Gastroesophageal sphincter (tissue), 4 donors: Measurements from ENCODE around the gene REM1. TPM values are rescaled to one million over a fixed set of nuclear protein-coding genes. Genes with fewer than 3 reads are reported as not detected.

ENCODE experiments used
- ATAC-seq: fragments of 150-250 bp; one replicate; pipeline ENCODE4 v1.9.1; 2016; ENCODE audit warnings: mild to moderate bottlenecking, moderate library complexity
- H3K27ac ChIP-seq, 4 donors: fragments of 200-600 bp; sonication (generic) in 3 of 4; 1 replicate in 3 of 4; 2 replicates in 1 of 4; pipeline ENCODE4 v1.5.1; 2016 to 2019
- H3K27me3 ChIP-seq: fragments of 200-600 bp; sonication (generic); one replicate; pipeline ENCODE4 v1.5.1; 2019
- H3K36me3 ChIP-seq, 2 donors: fragments of 200-600 bp; sonication (generic); one replicate each; pipeline ENCODE4 v1.5.1; 2019; ENCODE audit warnings: control low read depth in 1 of 2
- H3K4me1 ChIP-seq, 3 donors: fragments of 200-600 bp; sonication (generic); 1 replicate in 2 of 3; 2 replicates in 1 of 3; pipeline ENCODE4 v1.5.1; 2016 to 2019; ENCODE audit warnings: control low read depth in 2 of 3
- H3K4me3 ChIP-seq, 2 donors: fragments of 200-600 bp; sonication (generic); one replicate each; pipeline ENCODE4 v1.5.1; 2019; ENCODE audit warnings: mild to moderate bottlenecking in 1 of 2, moderate library complexity in 1 of 2
- H3K9me3 ChIP-seq, 3 donors: fragments of 200-600 bp; sonication (generic); one replicate each; pipeline ENCODE4 v1.5.1; 2017 to 2019; ENCODE audit warnings: control low read depth in 2 of 3
- EP300 ChIP-seq: sonication (generic); formaldehyde crosslinking; IDR thresholded peaks from one replicate; pipeline ENCODE4 v1.6.1; 2017; ENCODE audit warnings: antibody characterized with exemption, mild to moderate bottlenecking
- POLR2A ChIP-seq, 2 donors: fragments of 450-650 bp; IDR thresholded peaks; one replicate each; pipeline ENCODE4 v1.6.1; 2017; ENCODE audit warnings: antibody characterized with exemption in 2 of 2, mild to moderate bottlenecking in 2 of 2, moderate library complexity in 1 of 2
- POLR2AphosphoS5 ChIP-seq: sonication (generic); formaldehyde crosslinking; IDR thresholded peaks from one replicate; pipeline ENCODE4 v1.6.1; 2017; ENCODE audit warnings: antibody characterized with exemption
- WGBS, 2 donors: methylation state at CpG; one replicate each; pipeline ENCODE4 v1.1.5; 2018; ENCODE audit warnings: low coverage in 1 of 2; 5-methylcytosine and 5-hydroxymethylcytosine counted together
- total RNA-seq, 4 donors: library from RNA; depleted of rRNA; stranded (reverse); fragments of >200 nt; gene quantifications; one replicate each; pipeline ENCODE4 v1.1.0, GENCODE V29; 2016
- TF ChIP-seq, protein P1 (sequence below), 4 experiments: fragments of 200-600 bp in 2 of 4; fragments of 450-650 bp in 2 of 4; sonication (generic) in 1 of 4; IDR thresholded peaks; one replicate each; pipeline ENCODE4 v1.5.1; 2017 to 2019; ENCODE audit warnings: antibody characterized with exemption in 4 of 4, mild to moderate bottlenecking in 2 of 4, moderate library complexity in 2 of 4

Gene REM1
- total RNA-seq, 4 donors from 2014 or later: 3.2 to 7.1 (median 5.4) TPM

DNA sequence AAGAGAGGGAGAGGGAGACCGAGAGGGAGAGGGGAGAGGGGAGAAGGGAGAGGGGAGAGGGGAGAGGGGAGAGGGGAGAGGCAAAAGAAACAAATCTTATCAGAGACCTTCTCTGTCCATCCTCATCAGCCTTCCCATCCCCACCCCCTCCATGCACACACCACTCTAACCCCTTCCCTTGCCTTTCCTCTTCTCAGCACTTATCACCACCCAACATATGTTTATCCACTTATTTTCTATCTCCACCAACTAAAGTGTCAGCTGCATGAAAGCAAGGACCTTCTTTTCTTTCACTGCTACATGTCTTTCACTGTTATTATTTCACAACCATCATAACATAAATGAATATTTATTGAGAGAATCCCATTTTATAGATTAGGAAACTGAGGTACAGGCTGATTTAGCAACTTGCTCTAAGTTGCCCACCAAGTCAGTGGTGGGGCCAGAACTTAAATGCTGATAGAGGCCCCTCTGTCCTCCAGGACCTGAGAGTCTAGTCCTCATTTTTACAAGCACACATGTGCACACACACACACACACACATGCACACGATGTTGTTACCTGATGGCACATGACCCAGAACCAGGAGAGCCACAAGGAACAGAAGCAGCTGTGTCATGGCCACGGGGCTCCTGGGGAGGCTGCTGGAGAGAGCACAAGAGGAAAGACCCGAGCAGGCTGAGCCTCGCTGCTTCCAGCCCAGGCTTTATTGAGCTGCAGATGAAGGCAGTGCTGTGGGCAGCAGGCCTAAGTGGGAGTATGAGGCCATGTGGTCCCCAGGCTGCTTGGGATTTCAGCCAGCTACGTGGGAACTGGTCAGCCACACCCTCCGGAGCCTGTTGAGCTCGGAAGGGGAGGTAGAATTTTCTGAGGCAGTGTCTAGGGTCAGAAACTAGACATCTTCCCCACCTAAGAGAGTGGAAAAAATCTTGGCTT, 2.4 kb upstream of the REM1 start:
- no peaks in the 10 kb centered on the region for H3K9me3 ChIP-seq
- H3K4me3 ChIP-seq: no peak overlapping the region
- no peak overlapping the region for H3K27ac ChIP-seq
- WGBS, 2 donors: 40% methylated on average over 4 of the region's 8 CpGs; no CpG with 5 or more reads in 1 of the 2 donors
- peaks cover 10% of the 10 kb centered on the region for H3K27me3 ChIP-seq
- H3K36me3 ChIP-seq: no peaks in the 10 kb centered on the region
- no peak for ATAC-seq
- TF ChIP-seq EP300 (no peak), POLR2A (IDR thresholded peaks at IDR 0.05) (no peak), POLR2AphosphoS5 (no peak)
- TF ChIP-seq, protein P1, sequence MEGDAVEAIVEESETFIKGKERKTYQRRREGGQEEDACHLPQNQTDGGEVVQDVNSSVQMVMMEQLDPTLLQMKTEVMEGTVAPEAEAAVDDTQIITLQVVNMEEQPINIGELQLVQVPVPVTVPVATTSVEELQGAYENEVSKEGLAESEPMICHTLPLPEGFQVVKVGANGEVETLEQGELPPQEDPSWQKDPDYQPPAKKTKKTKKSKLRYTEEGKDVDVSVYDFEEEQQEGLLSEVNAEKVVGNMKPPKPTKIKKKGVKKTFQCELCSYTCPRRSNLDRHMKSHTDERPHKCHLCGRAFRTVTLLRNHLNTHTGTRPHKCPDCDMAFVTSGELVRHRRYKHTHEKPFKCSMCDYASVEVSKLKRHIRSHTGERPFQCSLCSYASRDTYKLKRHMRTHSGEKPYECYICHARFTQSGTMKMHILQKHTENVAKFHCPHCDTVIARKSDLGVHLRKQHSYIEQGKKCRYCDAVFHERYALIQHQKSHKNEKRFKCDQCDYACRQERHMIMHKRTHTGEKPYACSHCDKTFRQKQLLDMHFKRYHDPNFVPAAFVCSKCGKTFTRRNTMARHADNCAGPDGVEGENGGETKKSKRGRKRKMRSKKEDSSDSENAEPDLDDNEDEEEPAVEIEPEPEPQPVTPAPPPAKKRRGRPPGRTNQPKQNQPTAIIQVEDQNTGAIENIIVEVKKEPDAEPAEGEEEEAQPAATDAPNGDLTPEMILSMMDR (IDR thresholded peaks at IDR 0.05): no peak
- H3K4me1 ChIP-seq: peaks cover 0 to 37% (median 7%) of the 10 kb centered on the region in 3 donors

DNA sequence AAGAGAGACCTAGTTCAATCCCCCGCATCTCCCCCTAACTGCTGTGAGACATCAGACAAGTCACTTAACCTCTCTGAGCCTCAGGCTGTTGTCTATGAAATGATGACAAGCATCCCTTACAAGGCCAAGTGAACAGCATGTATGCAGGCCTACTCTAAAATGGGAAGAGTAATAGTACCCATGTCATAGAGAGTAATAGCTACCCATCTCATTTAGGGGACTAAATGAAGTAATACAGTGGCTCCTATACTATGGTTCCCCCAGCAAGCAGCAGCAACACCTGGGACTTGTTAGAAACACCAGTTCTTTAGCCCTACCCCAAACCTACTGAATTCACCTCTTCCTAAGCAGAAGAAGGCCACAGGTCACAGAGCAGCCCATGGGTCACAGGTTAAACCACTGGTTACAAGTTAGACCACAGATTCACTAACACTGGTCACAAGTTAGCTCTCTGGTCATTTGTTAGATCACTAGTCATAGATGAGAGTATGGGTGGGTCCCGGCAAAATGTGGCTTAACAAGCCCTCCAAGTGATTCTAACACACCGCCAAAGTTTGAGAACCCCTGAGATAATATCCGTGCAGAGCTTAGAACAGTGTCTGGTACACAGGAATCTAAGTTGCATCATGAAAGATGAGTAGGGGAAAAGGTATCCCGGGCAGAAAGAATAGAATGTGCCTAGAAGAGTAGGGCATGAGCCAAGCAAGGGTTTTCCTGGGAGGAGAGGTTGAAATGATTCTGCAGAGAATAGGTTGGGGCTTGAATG, 1.6 kb upstream of the REM1 start:
- Histone ChIP-seq H3K36me3 (no peaks in the 10 kb centered on the region), H3K4me3 (no peak overlapping the region), H3K4me1 (peaks cover 0 to 37% (median 7%) of the 10 kb centered on the region in 3 donors), H3K27ac (peak overlapping the region in 2 of 4 donors; percentile 77 to 78), H3K27me3 (peaks cover 10% of the 10 kb centered on the region), H3K9me3 (no peaks in the 10 kb centered on the region)
- ATAC-seq: no peak
- TF ChIP-seq POLR2A (IDR thresholded peaks at IDR 0.05) (no peak), EP300 (no peak), POLR2AphosphoS5 (no peak)
- TF ChIP-seq, protein P1 (IDR thresholded peaks at IDR 0.05): no peak
- WGBS, 2 donors: 67 to 88% methylated on average over 1 to 3 of the region's 5 CpGs

DNA sequence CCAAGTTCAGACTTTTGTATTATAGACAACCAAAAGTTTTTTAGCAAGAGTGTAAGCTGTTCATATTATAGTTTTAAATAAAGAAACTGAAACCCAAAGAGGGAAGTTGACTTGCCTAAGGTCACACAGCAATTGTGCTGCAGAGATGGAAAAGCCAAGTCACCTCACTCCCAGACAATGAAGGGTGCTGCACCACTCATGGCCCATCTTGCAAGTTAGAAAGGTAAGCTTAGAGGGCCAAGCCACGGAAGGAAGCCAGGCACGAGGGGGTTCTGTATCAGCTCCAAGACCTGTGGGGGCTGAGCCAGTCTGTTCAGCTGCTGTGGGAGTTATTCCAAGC, 1.0 kb upstream of the REM1 start:
- no peak overlapping the region for H3K4me3 ChIP-seq
- no peaks in the 10 kb centered on the region for H3K36me3 ChIP-seq
- no peaks in the 10 kb centered on the region for H3K9me3 ChIP-seq
- no peak for ATAC-seq
- no peak for TF ChIP-seq POLR2A (IDR thresholded peaks at IDR 0.05)
- TF ChIP-seq EP300: no peak
- TF ChIP-seq, protein P1 (IDR thresholded peaks at IDR 0.05): no peak
- no peak for TF ChIP-seq POLR2AphosphoS5
- WGBS, 2 donors: 20 to 80% methylated on average over 1 to 2 of the region's 2 CpGs
- peaks cover 0 to 37% (median 7%) of the 10 kb centered on the region in 3 donors for H3K4me1 ChIP-seq
- H3K27ac ChIP-seq: peak overlapping the region in 2 of 4 donors; percentile 77 to 78
- peaks cover 10% of the 10 kb centered on the region for H3K27me3 ChIP-seq

DNA sequence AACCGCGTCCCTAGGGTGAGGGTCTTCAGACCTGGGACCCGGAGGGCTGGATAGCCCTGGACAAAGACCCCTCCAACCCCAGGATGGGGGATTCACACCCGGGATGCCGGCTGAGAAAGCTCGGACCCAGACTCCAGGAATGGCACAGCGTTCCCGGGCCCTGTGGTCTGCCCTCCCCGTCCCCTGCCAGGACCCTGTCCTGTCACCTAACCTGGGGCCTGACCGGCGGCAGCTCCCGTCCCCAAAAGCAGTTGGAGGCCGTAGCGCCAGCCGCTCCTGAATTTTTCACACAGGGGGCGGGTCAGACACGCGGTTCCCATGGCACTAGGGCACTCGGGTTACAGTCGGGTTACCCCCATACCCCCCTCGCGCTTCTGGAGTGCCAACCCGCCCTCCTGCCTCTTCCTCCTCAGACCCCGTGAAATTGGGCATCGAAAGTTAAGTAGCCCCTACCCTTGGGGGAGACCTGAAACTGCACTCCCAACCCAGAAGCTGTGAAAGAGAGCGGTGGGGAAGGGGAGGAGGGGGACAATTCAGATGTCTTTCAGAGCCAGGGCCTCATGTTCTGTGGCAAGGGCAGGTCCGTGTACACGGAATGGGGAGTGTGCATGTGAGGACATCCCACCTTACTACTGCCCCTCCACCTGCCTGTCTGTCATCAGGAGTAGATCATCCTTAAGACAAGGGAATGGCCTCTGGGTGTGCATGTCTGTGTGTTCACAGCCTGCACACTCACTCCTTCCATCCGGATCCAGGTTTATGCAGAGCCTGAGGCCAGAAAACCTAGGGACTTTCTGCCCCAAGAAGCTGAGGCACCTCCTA, 595 bp downstream of the REM1 start:
- peaks cover 10% of the 10 kb centered on the region for H3K27me3 ChIP-seq
- no peaks in the 10 kb centered on the region for H3K36me3 ChIP-seq
- peaks cover 0 to 37% (median 7%) of the 10 kb centered on the region in 3 donors for H3K4me1 ChIP-seq
- TF ChIP-seq EP300 (no peak), POLR2AphosphoS5 (no peak), POLR2A (IDR thresholded peaks at IDR 0.05) (no peak)
- no peak for ATAC-seq
- WGBS, 2 donors: 0% methylated on average over 2 of the region's 29 CpGs; no CpG with 5 or more reads in 1 of the 2 donors
- peak overlapping the region in 3 of 4 donors; percentile 68 to 78 (median 77) for H3K27ac ChIP-seq
- H3K9me3 ChIP-seq: no peaks in the 10 kb centered on the region
- H3K4me3 ChIP-seq: peak overlapping the region; percentile 31 to 58

DNA sequence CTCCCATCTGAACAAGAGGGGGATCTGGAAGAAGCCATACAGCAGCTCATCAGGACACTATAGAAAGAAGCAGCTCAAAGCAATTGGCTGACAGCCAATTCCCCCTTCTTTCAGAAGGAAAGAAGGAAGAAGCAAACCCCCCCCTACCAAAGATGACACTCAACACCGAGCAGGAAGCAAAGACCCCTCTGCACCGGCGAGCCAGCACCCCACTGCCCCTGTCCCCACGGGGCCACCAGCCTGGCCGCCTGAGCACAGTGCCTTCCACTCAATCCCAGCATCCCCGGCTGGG, 1.2 kb downstream of the REM1 start:
- H3K4me1 ChIP-seq: peaks cover 0 to 37% (median 7%) of the 10 kb centered on the region in 3 donors
- peak overlapping the region in 1 of 2 donors; percentile 58 for H3K4me3 ChIP-seq
- no peaks in the 10 kb centered on the region for H3K9me3 ChIP-seq
- H3K27ac ChIP-seq: peak overlapping the region in 3 of 4 donors; percentile 68 to 78 (median 77)
- no peak for ATAC-seq
- H3K27me3 ChIP-seq: peaks cover 10% of the 10 kb centered on the region
- no CpG with 5 or more reads among the region's 6 CpGs for WGBS, 2 donors
- TF ChIP-seq POLR2A (IDR thresholded peaks at IDR 0.05) (no peak), POLR2AphosphoS5 (no peak), EP300 (no peak)
- TF ChIP-seq, protein P1 (IDR thresholded peaks at IDR 0.05): no peak
- H3K36me3 ChIP-seq: no peaks in the 10 kb centered on the region
